ENCODE data around the gene LYRM7.
A peak's percentile ranks its signal among the peaks of the same experiment; 100 is the strongest.
"Not testable (repeated sequence)": the region's sequence is repeated elsewhere in the genome, so short reads cannot be mapped to it uniquely, and the experiment has no call there.

Gene LYRM7

GRCh38 chr5:131170540-131171275 is at the start of gene LYRM7:
Gene LYRM7, plus strand, starts transcription at chr5:131170944. Its CDS starts 77 bp downstream, at chr5:131171021.
- peak; percentile 100 for DNase-seq (ENCODE audit: low read depth)

- not testable (repeated sequence) for DNase-seq (ENCODE audit: low read depth)
Measured at GRCh38 chr5:131127244-131127643, 43.5 kb upstream of the LYRM7 start.

GRCh38 chr5:131129306-131129705 is 41.4 kb upstream of the LYRM7 start:
- no peak for DNase-seq (ENCODE audit: low read depth)

GRCh38 chr5:131133091-131133490 is 37.7 kb upstream of the LYRM7 start:
- not testable (repeated sequence) for DNase-seq (ENCODE audit: low read depth)

- not testable (repeated sequence) for DNase-seq (ENCODE audit: low read depth)
Measured at GRCh38 chr5:131138406-131138805, 32.3 kb upstream of the LYRM7 start.

- DNase-seq (ENCODE audit: low read depth), result no peak
Measured at GRCh38 chr5:131139321-131139720, 31.4 kb upstream of the LYRM7 start.

GRCh38 chr5:131142970-131143617 is 27.6 kb upstream of the LYRM7 start:
- no peak for DNase-seq (ENCODE audit: low read depth)

- DNase-seq (ENCODE audit: low read depth), result no peak
Measured at GRCh38 chr5:131147258-131147657, 23.5 kb upstream of the LYRM7 start.

- no peak for DNase-seq (ENCODE audit: low read depth)
Measured at GRCh38 chr5:131148835-131149234, 21.9 kb upstream of the LYRM7 start.

GRCh38 chr5:131150408-131150807 is 20.3 kb upstream of the LYRM7 start:
- DNase-seq (ENCODE audit: low read depth), result no peak

- no peak for DNase-seq (ENCODE audit: low read depth)
Measured at GRCh38 chr5:131151216-131151615, 19.5 kb upstream of the LYRM7 start.

GRCh38 chr5:131156385-131156784 is 14.4 kb upstream of the LYRM7 start:
- no peak for DNase-seq (ENCODE audit: low read depth)

GRCh38 chr5:131156957-131157356 is 13.8 kb upstream of the LYRM7 start:
- no peak for DNase-seq (ENCODE audit: low read depth)

- DNase-seq (ENCODE audit: low read depth), result no peak
Measured at GRCh38 chr5:131160134-131160533, 10.6 kb upstream of the LYRM7 start.

GRCh38 chr5:131163276-131164119 is 7.2 kb upstream of the LYRM7 start:
- DNase-seq (ENCODE audit: low read depth), result peak; percentile 21

GRCh38 chr5:131164191-131165118 is 6.3 kb upstream of the LYRM7 start:
- peak; percentile 58 for DNase-seq (ENCODE audit: low read depth)

GRCh38 chr5:131165119-131165727 is 5.5 kb upstream of the LYRM7 start, which contains the start of gene HINT1:
Gene HINT1, minus strand, starts transcription at chr5:131165256. Its CDS starts 51 bp downstream, at chr5:131165205.
- DNase-seq (ENCODE audit: low read depth), result peak; percentile 67

GRCh38 chr5:131167615-131168014 is 3.1 kb upstream of the LYRM7 start:
- no peak for DNase-seq (ENCODE audit: low read depth)

- no peak for DNase-seq (ENCODE audit: low read depth)
Measured at GRCh38 chr5:131169810-131170539, 769 bp upstream of the LYRM7 start.

- DNase-seq (ENCODE audit: low read depth), result no peak
Measured at GRCh38 chr5:131171276-131171810, 599 bp downstream of the LYRM7 start.
